ENCODE data around the gene ARL15. TPM values are rescaled to one million over a fixed set of nuclear protein-coding genes. Genes with fewer than 3 reads are reported as not detected.

ARL15 gene
- total RNA-seq, 1 experiment from 2014 or later = 13.0 TPM

- no peaks in the 10 kb centered on the region for H3K27me3 ChIP-seq (ENCODE audit: insufficient read depth, low read length)
- TF ChIP-seq, protein P1, sequence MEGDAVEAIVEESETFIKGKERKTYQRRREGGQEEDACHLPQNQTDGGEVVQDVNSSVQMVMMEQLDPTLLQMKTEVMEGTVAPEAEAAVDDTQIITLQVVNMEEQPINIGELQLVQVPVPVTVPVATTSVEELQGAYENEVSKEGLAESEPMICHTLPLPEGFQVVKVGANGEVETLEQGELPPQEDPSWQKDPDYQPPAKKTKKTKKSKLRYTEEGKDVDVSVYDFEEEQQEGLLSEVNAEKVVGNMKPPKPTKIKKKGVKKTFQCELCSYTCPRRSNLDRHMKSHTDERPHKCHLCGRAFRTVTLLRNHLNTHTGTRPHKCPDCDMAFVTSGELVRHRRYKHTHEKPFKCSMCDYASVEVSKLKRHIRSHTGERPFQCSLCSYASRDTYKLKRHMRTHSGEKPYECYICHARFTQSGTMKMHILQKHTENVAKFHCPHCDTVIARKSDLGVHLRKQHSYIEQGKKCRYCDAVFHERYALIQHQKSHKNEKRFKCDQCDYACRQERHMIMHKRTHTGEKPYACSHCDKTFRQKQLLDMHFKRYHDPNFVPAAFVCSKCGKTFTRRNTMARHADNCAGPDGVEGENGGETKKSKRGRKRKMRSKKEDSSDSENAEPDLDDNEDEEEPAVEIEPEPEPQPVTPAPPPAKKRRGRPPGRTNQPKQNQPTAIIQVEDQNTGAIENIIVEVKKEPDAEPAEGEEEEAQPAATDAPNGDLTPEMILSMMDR (conservative IDR thresholded peaks at IDR 0.05) = no peak
- H3K79me1 ChIP-seq (ENCODE audit: insufficient read depth, low read depth, low read length, poor library complexity, severe bottlenecking) = no peaks in the 10 kb centered on the region
- Mint-ChIP-seq H3K36me3 (ENCODE audit: insufficient read depth in 1 of 3, low read depth in 3 of 3) (no peaks in the 10 kb centered on the region), H3K4me3 (no peak overlapping the region), H3K4me1 (peaks cover 9 to 19% of the 10 kb centered on the region in 2 experiments), H3K27ac (no peak overlapping the region), H3K27me3 (ENCODE audit: low read depth) (no peaks in the 10 kb centered on the region), H3K9me3 (no peaks in the 10 kb centered on the region; a peak in 1 of 5 replicates)
- H3K9ac ChIP-seq (ENCODE audit: extremely low read depth, insufficient read length, low read length) = no peak overlapping the region
- no peak overlapping the region for H3T11ph ChIP-seq (ENCODE audit: low read length)
- no peak overlapping the region for H3K4ac ChIP-seq (ENCODE audit: low read depth, low read length)
- no peak overlapping the region for H4K8ac ChIP-seq (replicated peaks; ENCODE audit: insufficient read length, low read depth, low read length)
- no peak overlapping the region for H2BK12ac ChIP-seq (ENCODE audit: insufficient read length, low read depth, low read length)
- no CpG with 5 or more reads among the region's 7 CpGs for WGBS (ENCODE audit: extremely low coverage, insufficient read length, low lambda C conversion rate)
- H2BK120ac ChIP-seq (ENCODE audit: low read depth, low read length, poor library complexity, severe bottlenecking) = no peak overlapping the region
- H3K14ac ChIP-seq (ENCODE audit: insufficient read depth, low read length) = no peak overlapping the region
- H2AK5ac ChIP-seq (ENCODE audit: insufficient read length, low read length) = no peak overlapping the region
- no peak overlapping the region for H2AFZ ChIP-seq (ENCODE audit: low read length)
- DNase-seq = no peak
- H3K9me3 ChIP-seq (ENCODE audit: control insufficient read depth, low read depth, low read length) = no peaks in the 10 kb centered on the region
- H2BK5ac ChIP-seq (ENCODE audit: insufficient read length, low read length) = no peak overlapping the region
- H4K5ac ChIP-seq (ENCODE audit: insufficient read length, low read depth, low read length) = no peak overlapping the region
- no peak overlapping the region for H3K4me2 ChIP-seq (ENCODE audit: insufficient read depth, insufficient read length, low read length)
- H3K23me2 ChIP-seq (ENCODE audit: insufficient read length, low read depth, low read length, poor library complexity, severe bottlenecking) = no peaks in the 10 kb centered on the region
- H4K20me1 ChIP-seq (ENCODE audit: control insufficient read depth, insufficient read depth, insufficient read length) = no peaks in the 10 kb centered on the region
- no peak overlapping the region for H3K23ac ChIP-seq (ENCODE audit: insufficient read length, low read depth, low read length)
- H3K79me2 ChIP-seq (ENCODE audit: insufficient read depth, low read length) = no peaks in the 10 kb centered on the region
- H2BK20ac ChIP-seq (ENCODE audit: low read depth, low read length, poor library complexity, severe bottlenecking) = no peak overlapping the region
- no peak overlapping the region for H3K27ac ChIP-seq (ENCODE audit: insufficient read length, low read depth, low read length)
- no peak overlapping the region for H4K91ac ChIP-seq (ENCODE audit: insufficient read length, low read depth, low read length)
- H3K4me1 ChIP-seq (ENCODE audit: insufficient read depth, low read length) = no peaks in the 10 kb centered on the region
- no peak overlapping the region for H3K56ac ChIP-seq (ENCODE audit: insufficient read length, low read depth, low read length)
- H3K18ac ChIP-seq (ENCODE audit: insufficient read length, low read depth, low read length) = no peak overlapping the region
- no peak overlapping the region for H2BK15ac ChIP-seq (ENCODE audit: low read depth, low read length)
Observed at GRCh38 chr5:53890490-53890889, 419.9 kb downstream of the ARL15 start.
